HFFc6 (cell line): ENCODE data around the gene MSI2. TPM values are rescaled to one million over a fixed set of nuclear protein-coding genes. Genes with fewer than 3 reads are reported as not detected.

Experiments used
- DNase-seq: peaks from one replicate; pipeline ENCODE4 v3.0.0-alpha.2; 2018
- H3K27ac Mint-ChIP-seq: 2 replicates; pipeline ENCODE4 v1.8.0; 2020; ENCODE audit warnings: mild to moderate bottlenecking, mixed read lengths
- H3K27me3 Mint-ChIP-seq: 2 replicates; pipeline ENCODE4 v1.8.0; 2021; ENCODE audit warnings: mild to moderate bottlenecking, moderate library complexity, mixed read lengths; ENCODE audit not compliant: insufficient read depth
- H3K36me3 Mint-ChIP-seq: 2 replicates; pipeline ENCODE4 v1.8.0; 2021; ENCODE audit warnings: low read depth, mixed read lengths
- H3K4me1 Mint-ChIP-seq: 2 replicates; pipeline ENCODE4 v1.8.0; 2020; ENCODE audit warnings: low read depth, mixed read lengths
- H3K4me3 Mint-ChIP-seq: 2 replicates; pipeline ENCODE4 v1.8.0; 2020; ENCODE audit warnings: mild to moderate bottlenecking, moderate library complexity, mixed read lengths
- H3K9me3 Mint-ChIP-seq: 2 replicates; pipeline ENCODE4 v1.8.0; 2020; ENCODE audit warnings: mild to moderate bottlenecking, mixed read lengths
- total RNA-seq, 6 experiments: library from RNA; stranded (reverse); fragmentation: NEBNext Ultra II Directional; extraction: Animal tissue kit (Norgen Biotek cat#: 25700); gene quantifications; 2 replicates in 1 of 6; 3 replicates in 5 of 6; pipeline ENCODE4 v1.2.3, GENCODE V29; 2021
- TF ChIP-seq, protein P1 (sequence below): fragments of 200-600 bp; sonication (generic); IDR thresholded peaks from 2 replicates; pipeline ENCODE4 v1.5.0; 2021; ENCODE audit warnings: antibody characterized with exemption, mild to moderate bottlenecking

Gene MSI2
- total RNA-seq, 6 experiments from 2014 or later = 53.5 to 71.7 (median 55.0) TPM

DNA sequence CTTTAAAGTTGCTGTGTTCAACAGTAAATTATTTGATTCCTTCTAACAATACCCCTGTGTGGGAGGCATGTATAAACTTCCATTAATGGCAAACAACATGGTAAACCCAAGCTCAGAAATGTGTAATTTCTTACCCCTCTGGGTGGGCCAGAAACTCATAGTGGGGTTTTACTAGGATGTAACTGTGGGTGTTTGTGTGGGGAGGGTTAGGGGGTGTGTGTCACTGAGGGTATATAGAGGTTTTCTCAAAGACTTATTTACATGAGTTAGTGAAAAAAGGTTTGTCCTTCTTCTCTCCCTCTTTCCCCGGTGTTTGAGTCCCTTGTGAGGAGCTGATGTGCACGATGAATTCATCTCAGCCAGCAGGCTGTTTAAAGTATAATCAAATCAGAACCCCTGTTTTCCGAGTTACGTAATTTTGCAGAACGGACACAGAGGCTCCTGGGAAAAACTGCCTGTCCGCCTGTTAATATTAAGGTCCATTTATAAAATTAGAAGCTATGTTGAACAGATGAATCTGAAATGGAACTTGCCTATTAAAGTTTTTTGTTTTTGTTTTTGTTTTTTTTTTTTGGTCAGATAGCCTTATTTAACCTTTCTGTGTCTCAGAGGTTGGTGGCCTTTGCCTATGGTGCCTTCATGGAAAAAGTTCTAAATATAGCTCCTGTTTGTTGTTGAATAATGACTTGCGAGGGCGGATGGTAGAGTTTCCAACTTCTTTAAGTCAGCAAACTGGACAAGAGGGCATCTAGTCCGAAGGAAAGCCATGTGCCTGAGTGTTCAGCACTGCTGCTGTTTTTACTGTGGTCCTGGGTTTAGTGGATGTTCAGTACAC is 73.3 kb downstream of the MSI2 start:
- H3K4me3 Mint-ChIP-seq = no peak overlapping the region
- no peak overlapping the region for H3K27ac Mint-ChIP-seq
- H3K36me3 Mint-ChIP-seq = peaks cover 3% of the 10 kb centered on the region; the same call in 1 of the 2 replicates
- peaks cover 10% of the 10 kb centered on the region for H3K4me1 Mint-ChIP-seq
- TF ChIP-seq, protein P1, sequence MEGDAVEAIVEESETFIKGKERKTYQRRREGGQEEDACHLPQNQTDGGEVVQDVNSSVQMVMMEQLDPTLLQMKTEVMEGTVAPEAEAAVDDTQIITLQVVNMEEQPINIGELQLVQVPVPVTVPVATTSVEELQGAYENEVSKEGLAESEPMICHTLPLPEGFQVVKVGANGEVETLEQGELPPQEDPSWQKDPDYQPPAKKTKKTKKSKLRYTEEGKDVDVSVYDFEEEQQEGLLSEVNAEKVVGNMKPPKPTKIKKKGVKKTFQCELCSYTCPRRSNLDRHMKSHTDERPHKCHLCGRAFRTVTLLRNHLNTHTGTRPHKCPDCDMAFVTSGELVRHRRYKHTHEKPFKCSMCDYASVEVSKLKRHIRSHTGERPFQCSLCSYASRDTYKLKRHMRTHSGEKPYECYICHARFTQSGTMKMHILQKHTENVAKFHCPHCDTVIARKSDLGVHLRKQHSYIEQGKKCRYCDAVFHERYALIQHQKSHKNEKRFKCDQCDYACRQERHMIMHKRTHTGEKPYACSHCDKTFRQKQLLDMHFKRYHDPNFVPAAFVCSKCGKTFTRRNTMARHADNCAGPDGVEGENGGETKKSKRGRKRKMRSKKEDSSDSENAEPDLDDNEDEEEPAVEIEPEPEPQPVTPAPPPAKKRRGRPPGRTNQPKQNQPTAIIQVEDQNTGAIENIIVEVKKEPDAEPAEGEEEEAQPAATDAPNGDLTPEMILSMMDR = no peak
- H3K27me3 Mint-ChIP-seq = no peaks in the 10 kb centered on the region
- H3K9me3 Mint-ChIP-seq = no peaks in the 10 kb centered on the region
- DNase-seq = no peak

DNA sequence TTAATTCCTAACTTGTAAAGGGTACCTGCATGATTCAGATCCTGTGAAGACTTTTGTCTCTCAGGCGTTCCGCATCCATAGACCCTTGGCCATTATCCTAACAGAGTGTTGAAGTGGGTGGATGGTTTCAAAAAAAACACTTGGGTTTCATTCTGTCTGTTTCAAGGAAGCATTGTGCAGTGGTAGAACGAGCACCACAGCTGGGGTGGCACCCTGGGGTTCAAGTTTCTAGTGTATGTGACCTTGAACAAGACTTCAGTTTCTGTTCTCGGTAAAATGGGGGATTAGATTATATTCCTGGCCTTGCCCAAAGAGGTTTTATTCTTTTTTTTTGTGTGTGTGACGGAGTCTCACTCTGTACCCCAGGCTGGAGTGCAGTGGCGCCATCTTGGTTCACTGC is 74.3 kb downstream of the MSI2 start:
- TF ChIP-seq, protein P1 = no peak
- H3K27me3 Mint-ChIP-seq = no peaks in the 10 kb centered on the region
- no peak overlapping the region for H3K4me3 Mint-ChIP-seq
- H3K36me3 Mint-ChIP-seq = no peaks in the 10 kb centered on the region
- peaks cover 10% of the 10 kb centered on the region for H3K4me1 Mint-ChIP-seq
- H3K27ac Mint-ChIP-seq = no peak overlapping the region
- DNase-seq = no peak
- no peaks in the 10 kb centered on the region for H3K9me3 Mint-ChIP-seq

DNA sequence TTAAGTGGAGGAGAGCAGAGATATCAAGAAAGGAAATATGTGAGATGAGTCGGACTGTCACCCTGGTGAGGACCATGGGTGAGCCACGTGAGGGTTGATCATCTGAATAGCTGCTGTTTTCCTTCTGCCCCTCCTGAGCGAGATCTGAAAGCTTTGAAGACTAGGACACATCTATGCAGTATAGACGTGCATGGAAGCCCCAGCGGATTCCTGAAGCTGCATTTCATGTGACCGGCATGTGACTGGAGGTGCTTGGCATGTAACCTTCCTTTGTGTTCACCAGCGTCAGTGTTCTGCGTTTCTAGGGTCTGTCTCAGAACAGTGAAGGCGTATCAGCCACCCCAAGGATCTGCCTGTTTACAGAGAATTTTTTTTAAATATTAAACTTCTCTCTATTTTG is 75.1 kb downstream of the MSI2 start:
- no peak for DNase-seq
- H3K27me3 Mint-ChIP-seq = no peaks in the 10 kb centered on the region
- TF ChIP-seq, protein P1 = no peak
- H3K27ac Mint-ChIP-seq = no peak overlapping the region
- H3K4me1 Mint-ChIP-seq = peaks cover 10% of the 10 kb centered on the region
- H3K9me3 Mint-ChIP-seq = no peaks in the 10 kb centered on the region
- no peaks in the 10 kb centered on the region for H3K36me3 Mint-ChIP-seq
- H3K4me3 Mint-ChIP-seq = no peak overlapping the region

DNA sequence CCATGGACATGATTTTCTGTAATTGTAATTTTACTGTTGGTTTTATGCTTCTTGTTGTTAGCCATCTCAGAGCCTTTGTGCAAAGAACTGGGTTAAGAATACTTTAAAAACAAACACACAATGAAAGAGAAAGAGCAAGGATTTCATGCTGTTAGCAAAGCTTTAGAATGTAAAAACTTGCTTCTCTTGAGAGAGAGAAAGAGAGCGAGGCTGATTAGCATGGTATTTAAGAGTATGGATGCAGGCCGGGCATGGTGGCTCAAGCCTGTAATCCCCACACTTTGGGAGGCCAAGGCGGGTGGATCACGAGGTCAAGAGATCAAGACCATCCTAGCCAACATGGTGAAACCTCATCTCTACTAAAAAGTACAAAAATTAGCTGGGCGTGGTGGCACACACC is 76.2 kb downstream of the MSI2 start:
- H3K4me3 Mint-ChIP-seq = no peak overlapping the region
- no peak for DNase-seq
- peaks cover 9% of the 10 kb centered on the region; the same call in 1 of the 2 replicates for H3K36me3 Mint-ChIP-seq
- H3K27ac Mint-ChIP-seq = no peak overlapping the region
- peaks cover 2% of the 10 kb centered on the region for H3K27me3 Mint-ChIP-seq
- no peaks in the 10 kb centered on the region for H3K9me3 Mint-ChIP-seq
- TF ChIP-seq, protein P1 = no peak
- peaks cover 10% of the 10 kb centered on the region for H3K4me1 Mint-ChIP-seq

DNA sequence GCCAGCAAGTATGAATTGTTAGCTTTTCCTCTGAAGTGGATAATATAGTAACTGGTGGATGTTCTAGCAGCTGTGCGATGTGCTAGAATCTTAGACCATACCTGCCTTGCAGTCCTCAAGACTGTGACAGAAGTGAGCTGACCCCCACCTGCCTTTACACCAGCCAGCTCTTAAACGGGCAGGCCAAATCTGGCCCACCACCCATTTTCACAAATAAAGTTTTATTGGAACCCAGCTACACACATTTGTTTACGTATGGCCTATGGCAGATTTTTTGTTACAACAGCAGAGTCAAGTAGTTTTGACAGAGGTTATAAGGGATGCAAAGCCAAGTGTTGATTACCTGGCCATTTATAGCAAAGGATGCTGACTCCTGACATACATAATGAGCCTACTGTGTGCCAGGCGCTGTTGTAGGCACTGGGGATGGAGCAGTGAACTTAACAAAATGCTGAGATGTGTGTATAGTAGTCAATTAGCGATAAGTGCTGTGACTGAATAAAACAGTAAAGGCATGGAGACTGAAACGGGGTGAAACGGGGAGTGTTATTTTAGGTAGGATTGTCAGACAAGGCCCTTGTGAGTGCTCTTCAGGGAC is 79.0 kb downstream of the MSI2 start:
- H3K27ac Mint-ChIP-seq = no peak overlapping the region
- H3K4me1 Mint-ChIP-seq = no peaks in the 10 kb centered on the region
- no peak for DNase-seq
- H3K27me3 Mint-ChIP-seq = peaks cover 3% of the 10 kb centered on the region
- TF ChIP-seq, protein P1 = no peak
- peaks cover 15% of the 10 kb centered on the region; the same call in 1 of the 2 replicates for H3K36me3 Mint-ChIP-seq
- no peaks in the 10 kb centered on the region for H3K9me3 Mint-ChIP-seq
- no peak overlapping the region for H3K4me3 Mint-ChIP-seq
